Measurements from ENCODE around the gene NDNF. TPM values are rescaled to one million over a fixed set of nuclear protein-coding genes. Genes with fewer than 3 reads are reported as not detected.

The NDNF gene
- total RNA-seq, 1 donor from 2014 or later = 25.4 TPM

DNA sequence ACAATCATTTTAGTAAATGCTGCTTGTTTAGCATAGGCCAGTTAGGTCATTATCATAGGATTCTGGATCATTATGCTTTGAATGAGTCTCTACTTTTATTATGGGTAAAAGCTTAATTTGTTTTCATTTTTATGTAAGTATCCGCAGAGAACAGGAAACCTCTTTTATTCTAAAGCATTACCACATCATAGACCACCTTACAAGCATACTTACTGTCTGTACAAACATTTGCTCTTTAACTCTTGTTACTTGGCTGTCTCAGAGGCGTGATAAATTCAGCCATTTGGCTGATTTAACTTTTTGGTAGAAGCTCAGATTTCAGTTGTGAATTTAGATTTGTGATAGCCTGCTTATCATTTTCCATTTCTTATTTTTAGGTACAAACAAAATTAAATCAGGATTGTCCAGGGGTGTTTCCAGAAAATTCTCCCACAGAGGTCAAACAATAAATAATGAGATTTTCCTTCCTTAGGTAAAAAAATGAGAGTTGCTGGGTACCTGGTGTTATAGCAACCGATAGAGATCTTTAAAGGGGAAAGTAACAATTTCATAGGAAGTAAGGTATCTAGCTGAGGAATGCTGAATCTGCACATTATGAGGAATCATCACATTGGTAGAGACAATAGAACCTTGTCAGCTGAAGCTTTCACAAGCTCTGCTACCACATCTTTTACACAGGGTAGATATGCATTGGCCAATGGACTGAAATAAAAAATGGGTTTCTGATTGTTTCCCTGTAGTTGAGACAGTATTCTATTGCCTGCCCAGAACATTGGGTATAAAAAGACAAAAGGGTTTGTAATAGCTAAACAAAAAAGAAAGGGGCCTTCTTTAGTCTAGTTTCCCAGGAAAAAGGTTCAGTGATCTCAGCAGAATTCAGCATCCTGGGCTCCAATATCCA is 62.5 kb downstream of the NDNF start:
- no peaks in the 10 kb centered on the region for H3K4me1 Mint-ChIP-seq
- H3K36me3 Mint-ChIP-seq (ENCODE audit: low read depth) = no peaks in the 10 kb centered on the region
- no peaks in the 10 kb centered on the region for H3K27me3 Mint-ChIP-seq (ENCODE audit: low read depth)
- no peak overlapping the region for H3K27ac Mint-ChIP-seq (ENCODE audit: unreplicated experiment)
- no peak overlapping the region for H3K4me3 Mint-ChIP-seq
- peaks cover 4% of the 10 kb centered on the region for H3K9me3 Mint-ChIP-seq
- TF ChIP-seq CTCF (conservative IDR thresholded peaks at IDR 0.05) = no peak
- no peak for DNase-seq (ENCODE audit: low read depth, low spot score)

GRCh38 chr4:121007660-121008059 is 64.7 kb downstream of the NDNF start:
- Mint-ChIP-seq H3K4me3 (no peak overlapping the region), H3K27ac (ENCODE audit: unreplicated experiment) (no peak overlapping the region), H3K4me1 (no peaks in the 10 kb centered on the region), H3K27me3 (ENCODE audit: low read depth) (no peaks in the 10 kb centered on the region), H3K9me3 (peaks cover 10% of the 10 kb centered on the region), H3K36me3 (ENCODE audit: low read depth) (no peaks in the 10 kb centered on the region)
- TF ChIP-seq CTCF (conservative IDR thresholded peaks at IDR 0.05) = no peak
- no peak for DNase-seq (ENCODE audit: low read depth, low spot score)

- no peak overlapping the region for H3K4me3 Mint-ChIP-seq
- H3K27ac Mint-ChIP-seq (ENCODE audit: unreplicated experiment) = no peak overlapping the region
- no peaks in the 10 kb centered on the region for H3K4me1 Mint-ChIP-seq
- no peaks in the 10 kb centered on the region for H3K36me3 Mint-ChIP-seq (ENCODE audit: low read depth)
- H3K9me3 Mint-ChIP-seq = peaks cover 10% of the 10 kb centered on the region
- no peak for DNase-seq (ENCODE audit: low read depth, low spot score)
- no peak for TF ChIP-seq CTCF (conservative IDR thresholded peaks at IDR 0.05)
- H3K27me3 Mint-ChIP-seq (ENCODE audit: low read depth) = no peaks in the 10 kb centered on the region
These were observed 68.5 kb downstream of the NDNF start for GRCh38 chr4:121003863-121004262.

- no peak for TF ChIP-seq CTCF (conservative IDR thresholded peaks at IDR 0.05)
- DNase-seq (ENCODE audit: low read depth, low spot score) = no peak
- Mint-ChIP-seq H3K4me1 (no peaks in the 10 kb centered on the region), H3K9me3 (peaks cover 7% of the 10 kb centered on the region), H3K27ac (ENCODE audit: unreplicated experiment) (no peak overlapping the region), H3K36me3 (ENCODE audit: low read depth) (no peaks in the 10 kb centered on the region), H3K4me3 (no peak overlapping the region), H3K27me3 (ENCODE audit: low read depth) (no peaks in the 10 kb centered on the region)
These were observed 76.9 kb downstream of the NDNF start for GRCh38 chr4:120995266-120996010.

DNA sequence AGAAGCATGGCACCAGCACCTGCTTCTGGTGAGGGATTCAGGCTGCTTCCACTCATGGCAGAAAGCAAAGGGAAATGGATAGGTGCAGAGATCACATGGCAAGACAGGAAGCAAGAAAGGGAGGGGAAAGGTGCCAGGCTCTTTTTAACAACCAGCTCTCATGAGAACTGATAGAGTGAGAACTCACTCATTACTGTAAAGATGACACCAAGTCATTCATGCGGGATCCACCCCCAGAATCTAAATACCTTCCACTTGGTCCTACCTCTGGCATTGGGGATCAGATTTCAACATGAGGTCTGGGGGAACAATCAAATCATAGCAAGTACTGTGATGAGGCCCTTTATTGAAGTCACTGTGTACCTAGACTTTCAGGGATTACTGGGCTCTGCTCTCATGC is 77.8 kb downstream of the NDNF start:
- no peaks in the 10 kb centered on the region for H3K27me3 Mint-ChIP-seq (ENCODE audit: low read depth)
- no peaks in the 10 kb centered on the region for H3K36me3 Mint-ChIP-seq (ENCODE audit: low read depth)
- H3K4me3 Mint-ChIP-seq = no peak overlapping the region
- H3K27ac Mint-ChIP-seq (ENCODE audit: unreplicated experiment) = no peak overlapping the region
- peaks cover 7% of the 10 kb centered on the region for H3K9me3 Mint-ChIP-seq
- no peaks in the 10 kb centered on the region for H3K4me1 Mint-ChIP-seq
- no peak for TF ChIP-seq CTCF (conservative IDR thresholded peaks at IDR 0.05)
- DNase-seq (ENCODE audit: low read depth, low spot score) = no peak
